DND-41 (cell line): Measurements from ENCODE around the gene IL3RA.

Experiments used
- ATAC-seq: fragments of 200-7000 bp; cut with Tn5 transposase; 3 replicates; pipeline ENCODE4 v1.9.1; 2021; ENCODE audit warnings: low read depth; ENCODE audit not compliant: insufficient read depth
- DNase-seq: peaks from one replicate; pipeline ENCODE4 v3.0.0-alpha.2; 2020
- H2AFZ ChIP-seq: 2 replicates; pipeline ENCODE4 v1.6.0; 2012; ENCODE audit warnings: low read depth, low read length
- H3K27ac ChIP-seq: 2 replicates; pipeline ENCODE4 v1.5.1; 2012; ENCODE audit warnings: low read length, inconsistent platforms
- H3K27me3 ChIP-seq: fragments of 200-600 bp; sonication (generic); 2 replicates; pipeline ENCODE4 v1.6.0; 2012; ENCODE audit warnings: low read length, mild to moderate bottlenecking, inconsistent platforms; ENCODE audit not compliant: insufficient read depth, poor library complexity
- H3K36me3 ChIP-seq: 2 replicates; pipeline ENCODE4 v1.5.1; 2012; ENCODE audit warnings: low read length, inconsistent platforms; ENCODE audit not compliant: insufficient read depth
- H3K4me1 ChIP-seq: 2 replicates; pipeline ENCODE4 v1.5.1; 2012; ENCODE audit warnings: mild to moderate bottlenecking, low read length; ENCODE audit not compliant: insufficient read depth
- H3K4me2 ChIP-seq: 2 replicates; pipeline ENCODE4 v1.6.0; 2012; ENCODE audit warnings: mild to moderate bottlenecking, moderate library complexity, low read length, inconsistent platforms; ENCODE audit not compliant: insufficient read depth
- H3K4me3 ChIP-seq, 2 experiments: fragments of 200-600 bp in 1 of 2; shearing (Covaris generic) in 1 of 2; 2 replicates each; pipeline ENCODE4 v1.5.1; 2012 to 2016; ENCODE audit warnings: inconsistent platforms in 2 of 2, low read length in 2 of 2, mild to moderate bottlenecking in 2 of 2, low read depth in 1 of 2, moderate library complexity in 1 of 2
- H3K79me2 ChIP-seq: 2 replicates; pipeline ENCODE4 v1.6.0; 2012; ENCODE audit warnings: low read length, inconsistent platforms; ENCODE audit not compliant: insufficient read depth
- H3K9ac ChIP-seq: 2 replicates; pipeline ENCODE4 v1.6.0; 2012; ENCODE audit warnings: low read depth, mild to moderate bottlenecking, inconsistent platforms, low read length, moderate library complexity
- H3K9me3 ChIP-seq: 2 replicates; pipeline ENCODE4 v1.5.1; 2012; ENCODE audit warnings: low read length, moderate library complexity, mild to moderate bottlenecking, inconsistent platforms; ENCODE audit not compliant: insufficient read depth, severe bottlenecking
- H4K20me1 ChIP-seq: 2 replicates; pipeline ENCODE4 v1.6.0; 2012; ENCODE audit warnings: low read length; ENCODE audit not compliant: insufficient read depth
- EZH2 ChIP-seq: IDR thresholded peaks from 3 replicates; pipeline ENCODE4 v1.6.1; 2012; ENCODE audit warnings: borderline replicate concordance, low read depth, mild to moderate bottlenecking, moderate library complexity, low read length, inconsistent platforms; ENCODE audit not compliant: severe bottlenecking
- TF ChIP-seq, protein P1 (sequence below): IDR thresholded peaks from 2 replicates; pipeline ENCODE4 v1.5.1; 2012; ENCODE audit warnings: borderline replicate concordance, low read length, moderate library complexity, mild to moderate bottlenecking; ENCODE audit not compliant: poor library complexity, severe bottlenecking; ENCODE audit errors: extremely low read depth

The IL3RA gene

DNA sequence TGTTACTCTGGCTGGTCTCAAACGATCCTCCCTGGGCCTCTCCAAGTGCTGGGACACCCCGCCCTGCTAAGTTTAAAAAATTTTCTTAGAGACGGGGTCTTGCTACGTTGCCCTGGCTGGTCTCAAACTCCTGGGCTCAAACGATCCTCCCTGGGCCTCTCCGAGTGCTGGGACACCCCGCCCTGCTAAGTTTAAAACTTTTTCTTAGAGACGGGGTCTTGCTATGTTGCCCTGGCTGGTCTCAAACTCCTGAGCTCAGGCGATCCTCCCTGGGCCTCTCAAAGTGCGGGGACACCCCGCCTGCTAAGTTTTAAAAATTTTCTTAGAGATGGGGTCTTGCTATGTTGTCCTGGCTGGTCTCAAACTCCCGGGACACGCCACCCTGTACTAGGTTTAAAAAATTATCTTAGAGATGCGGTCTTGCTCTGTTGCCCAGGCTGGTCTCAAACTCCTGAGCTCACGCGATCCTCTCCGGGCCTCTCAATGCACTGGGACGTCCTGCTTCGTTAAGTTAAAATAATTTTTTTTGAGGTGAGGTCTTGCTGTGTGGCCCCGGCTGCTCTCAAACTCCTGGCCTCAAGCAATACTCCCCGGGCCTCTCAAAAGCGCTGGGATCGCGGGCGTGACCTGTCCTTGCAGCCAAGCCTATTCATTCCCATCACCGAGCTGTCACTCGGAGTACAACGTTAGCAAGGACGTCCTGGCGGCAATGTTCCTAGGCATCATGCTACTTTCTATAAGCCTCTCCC, 54.2 kb downstream of the IL3RA start:
- no peak for TF ChIP-seq EZH2
- TF ChIP-seq, protein P1, sequence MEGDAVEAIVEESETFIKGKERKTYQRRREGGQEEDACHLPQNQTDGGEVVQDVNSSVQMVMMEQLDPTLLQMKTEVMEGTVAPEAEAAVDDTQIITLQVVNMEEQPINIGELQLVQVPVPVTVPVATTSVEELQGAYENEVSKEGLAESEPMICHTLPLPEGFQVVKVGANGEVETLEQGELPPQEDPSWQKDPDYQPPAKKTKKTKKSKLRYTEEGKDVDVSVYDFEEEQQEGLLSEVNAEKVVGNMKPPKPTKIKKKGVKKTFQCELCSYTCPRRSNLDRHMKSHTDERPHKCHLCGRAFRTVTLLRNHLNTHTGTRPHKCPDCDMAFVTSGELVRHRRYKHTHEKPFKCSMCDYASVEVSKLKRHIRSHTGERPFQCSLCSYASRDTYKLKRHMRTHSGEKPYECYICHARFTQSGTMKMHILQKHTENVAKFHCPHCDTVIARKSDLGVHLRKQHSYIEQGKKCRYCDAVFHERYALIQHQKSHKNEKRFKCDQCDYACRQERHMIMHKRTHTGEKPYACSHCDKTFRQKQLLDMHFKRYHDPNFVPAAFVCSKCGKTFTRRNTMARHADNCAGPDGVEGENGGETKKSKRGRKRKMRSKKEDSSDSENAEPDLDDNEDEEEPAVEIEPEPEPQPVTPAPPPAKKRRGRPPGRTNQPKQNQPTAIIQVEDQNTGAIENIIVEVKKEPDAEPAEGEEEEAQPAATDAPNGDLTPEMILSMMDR: no peak
- DNase-seq: peak; percentile 3
- ATAC-seq: no peak
- peak overlapping the region; percentile 65 to 81 for H3K4me3 ChIP-seq
- H3K4me1 ChIP-seq: peaks cover 59% of the 10 kb centered on the region
- no peak overlapping the region for H2AFZ ChIP-seq
- H3K79me2 ChIP-seq: peaks cover 93% of the 10 kb centered on the region
- H3K36me3 ChIP-seq: peaks cover 76% of the 10 kb centered on the region
- H3K9ac ChIP-seq: peak overlapping the region; percentile 96
- peak overlapping the region; percentile 98 for H3K27ac ChIP-seq
- peaks cover 75% of the 10 kb centered on the region for H4K20me1 ChIP-seq
- H3K27me3 ChIP-seq: no peaks in the 10 kb centered on the region
- peak overlapping the region; percentile 94 for H3K4me2 ChIP-seq
- H3K9me3 ChIP-seq: no peaks in the 10 kb centered on the region

DNA sequence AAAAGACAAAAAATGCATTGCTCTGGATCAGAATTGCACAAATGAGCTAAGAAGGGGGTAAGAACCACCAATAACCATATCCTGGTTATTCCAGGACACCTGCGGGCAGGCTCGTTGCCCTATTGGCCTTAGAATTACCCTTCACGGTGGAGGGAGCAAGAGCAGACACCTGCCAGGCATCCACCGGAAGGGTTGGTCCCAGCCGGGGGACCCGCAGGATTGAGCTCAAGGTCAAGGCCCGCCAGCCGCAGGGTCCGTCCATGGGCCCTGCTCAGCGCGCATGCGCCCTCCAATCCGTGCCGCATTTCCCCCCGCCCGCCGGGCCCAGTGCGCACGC, 54.8 kb downstream of the IL3RA start:
- Histone ChIP-seq H3K4me3 (peak overlapping the region; percentile 65 to 81), H3K79me2 (peaks cover 94% of the 10 kb centered on the region), H4K20me1 (peaks cover 75% of the 10 kb centered on the region), H3K4me2 (peak overlapping the region; percentile 94), H3K4me1 (peaks cover 61% of the 10 kb centered on the region), H3K36me3 (peaks cover 76% of the 10 kb centered on the region), H3K9me3 (no peaks in the 10 kb centered on the region), H3K27ac (peak overlapping the region; percentile 98), H3K27me3 (no peaks in the 10 kb centered on the region), H3K9ac (peak overlapping the region; percentile 96), H2AFZ (no peak overlapping the region)
- DNase-seq (no peak), ATAC-seq (no peak)
- no peak for TF ChIP-seq EZH2
- TF ChIP-seq, protein P1: no peak

DNA sequence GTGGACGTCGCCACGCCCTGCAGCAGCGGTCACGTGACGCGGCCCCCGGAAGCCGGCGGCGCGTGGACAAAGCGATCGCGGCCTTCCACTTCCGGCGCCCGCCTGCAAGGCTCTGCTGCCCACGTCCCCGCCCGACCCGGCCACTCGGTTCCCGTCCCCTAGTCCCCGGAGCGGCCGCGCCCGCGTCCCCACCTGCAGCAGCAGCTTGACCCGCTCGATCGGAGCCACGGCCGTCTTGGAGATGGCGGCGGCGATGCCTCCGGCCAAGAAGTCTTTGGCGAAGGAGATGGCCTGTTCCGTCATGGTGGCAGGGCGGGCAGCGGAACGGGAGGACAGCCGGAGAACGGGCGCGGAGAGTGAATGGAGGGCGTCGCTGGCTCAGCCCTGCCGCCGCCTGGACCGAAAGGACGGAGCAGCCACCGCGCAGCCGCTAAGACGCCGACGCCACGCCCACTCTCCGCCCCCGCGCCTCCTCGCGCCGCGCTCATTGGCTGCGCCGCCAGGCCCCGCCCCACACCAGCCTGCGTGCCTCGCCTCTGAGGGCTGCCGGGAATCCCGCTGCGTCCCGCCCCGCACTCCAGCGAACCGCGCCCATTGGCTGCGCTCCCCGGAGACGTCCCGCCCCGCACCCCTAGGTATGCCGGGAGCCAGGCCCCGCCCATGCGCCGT, 55.3 kb downstream of the IL3RA start, which contains the start of gene SLC25A6:
Gene SLC25A6 (minus strand): TSS at position 407 of the 669 bp plus-strand sequence. CDS start 104 bp downstream, at position 303.
- H3K4me3 ChIP-seq: peak within 1 kb of the TSS; percentile 65 to 81
- ATAC-seq (peak; percentile 92), DNase-seq (peak; percentile 99)
- peak within 1 kb of the TSS; percentile 77 for H2AFZ ChIP-seq
- peak within 1 kb of the TSS; percentile 98 for H3K27ac ChIP-seq
- no peaks in the 10 kb centered on the region for H3K9me3 ChIP-seq
- TF ChIP-seq, protein P1: peak; percentile 8
- no peak for TF ChIP-seq EZH2
- peak within 1 kb of the TSS; percentile 94 for H3K4me2 ChIP-seq
- peaks cover 75% of the 10 kb centered on the region for H4K20me1 ChIP-seq
- H3K79me2 ChIP-seq: peaks cover 91% of the 10 kb centered on the region
- peak within 1 kb of the TSS; percentile 96 for H3K9ac ChIP-seq
- peaks cover 76% of the 10 kb centered on the region for H3K36me3 ChIP-seq
- H3K27me3 ChIP-seq: no peaks in the 10 kb centered on the region
- H3K4me1 ChIP-seq: peaks cover 61% of the 10 kb centered on the region
